Measurements from ENCODE around the gene TTC34.

TTC34 gene

GRCh38 chr1:2821966-2822620 lies 20.6 kb upstream of the TTC34 start:
- H3K4me3 ChIP-seq (ENCODE audit: low read length): no peak overlapping the region
- peak; percentile 45 for TF ChIP-seq CTCF (conservative IDR thresholded peaks at IDR 0.05; ENCODE audit: low read depth, low read length)
- DNase-seq (ENCODE audit: low read depth): no peak

- DNase-seq (ENCODE audit: low read depth): no peak
- H3K4me3 ChIP-seq (ENCODE audit: low read length): no peak overlapping the region
- no peak for TF ChIP-seq CTCF (conservative IDR thresholded peaks at IDR 0.05; ENCODE audit: low read depth, low read length)
Measured at GRCh38 chr1:2821373-2821955, 20.0 kb upstream of the TTC34 start.

- no peak overlapping the region for H3K4me3 ChIP-seq (ENCODE audit: low read length)
- no peak for TF ChIP-seq CTCF (conservative IDR thresholded peaks at IDR 0.05; ENCODE audit: low read depth, low read length)
- DNase-seq (ENCODE audit: low read depth): no peak
Measured at GRCh38 chr1:2820731-2821372, 19.4 kb upstream of the TTC34 start.

- DNase-seq (ENCODE audit: low read depth): no peak
- TF ChIP-seq CTCF (conservative IDR thresholded peaks at IDR 0.05; ENCODE audit: low read depth, low read length): no peak
Measured at GRCh38 chr1:2819831-2820730, 18.6 kb upstream of the TTC34 start.

GRCh38 chr1:2819429-2819828 lies 17.9 kb upstream of the TTC34 start:
- DNase-seq (ENCODE audit: low read depth): no peak
- TF ChIP-seq CTCF (conservative IDR thresholded peaks at IDR 0.05; ENCODE audit: low read depth, low read length): no peak
- H3K4me3 ChIP-seq (ENCODE audit: low read length): no peak overlapping the region

More at GRCh38 chr1:2819831-2820730, 18.6 kb upstream of the TTC34 start:
- no peak overlapping the region for H3K4me3 ChIP-seq (ENCODE audit: low read length)

- no peak for TF ChIP-seq CTCF (conservative IDR thresholded peaks at IDR 0.05; ENCODE audit: low read depth, low read length)
- DNase-seq (ENCODE audit: low read depth): no peak
- H3K4me3 ChIP-seq (ENCODE audit: low read length): no peak overlapping the region
Measured at GRCh38 chr1:2817784-2818564, 16.5 kb upstream of the TTC34 start.

Measured in retinal pigment epithelial cell (primary cell).